Stimulated activated naive CD8-positive, alpha-beta T cell treated with anti-CD3 and anti-CD28 coated beads, Interleukin-15, Interleukin-2, amounts not matched to agents 100 ng/mL and 50 ng/mL, for 24 hours (primary cell): ENCODE data around the gene HAT1.

Experiments
- H3K27ac Mint-ChIP-seq: one replicate; pipeline ENCODE4 v1.8.0; 2021; ENCODE audit warnings: mild to moderate bottlenecking, mixed read lengths
- H3K27me3 Mint-ChIP-seq: one replicate; pipeline ENCODE4 v1.8.0; 2021; ENCODE audit warnings: mixed read lengths
- H3K36me3 Mint-ChIP-seq: one replicate; pipeline ENCODE4 v1.8.0; 2021; ENCODE audit warnings: low read depth, mixed read lengths
- H3K4me1 Mint-ChIP-seq: one replicate; pipeline ENCODE4 v1.8.0; 2021; ENCODE audit warnings: low read depth, mixed read lengths
- H3K4me3 Mint-ChIP-seq: one replicate; pipeline ENCODE4 v1.8.0; 2021; ENCODE audit warnings: mild to moderate bottlenecking, mixed read lengths
- H3K9me3 Mint-ChIP-seq: one replicate; pipeline ENCODE4 v1.8.0; 2021; ENCODE audit warnings: mixed read lengths

The HAT1 gene

GRCh38 chr2:171922230-171923022, at the start of gene HAT1:
Gene HAT1 (plus strand): TSS chr2:171922461. CDS start chr2:171922501, 40 bp downstream.
- Mint-ChIP-seq H3K9me3 (no peaks in the 10 kb centered on the region), H3K4me1 (peaks cover 45% of the 10 kb centered on the region), H3K4me3 (peak within 1 kb of the TSS; percentile 99), H3K27ac (peak within 1 kb of the TSS; percentile 97), H3K36me3 (peaks cover 23% of the 10 kb centered on the region), H3K27me3 (no peaks in the 10 kb centered on the region)

- Mint-ChIP-seq H3K4me3 (no peak overlapping the region), H3K27me3 (no peaks in the 10 kb centered on the region), H3K36me3 (peaks cover 43% of the 10 kb centered on the region), H3K4me1 (peaks cover 20% of the 10 kb centered on the region), H3K9me3 (peaks cover 3% of the 10 kb centered on the region), H3K27ac (no peak overlapping the region)
These were observed 47.7 kb upstream of the HAT1 start for GRCh38 chr2:171874517-171874916.

GRCh38 chr2:171874963-171875362, 47.3 kb upstream of the HAT1 start:
- Mint-ChIP-seq H3K27me3 (no peaks in the 10 kb centered on the region), H3K4me3 (no peak overlapping the region), H3K27ac (no peak overlapping the region), H3K36me3 (peaks cover 41% of the 10 kb centered on the region), H3K9me3 (peaks cover 3% of the 10 kb centered on the region), H3K4me1 (peaks cover 23% of the 10 kb centered on the region)

- peaks cover 3% of the 10 kb centered on the region for H3K9me3 Mint-ChIP-seq
- peaks cover 25% of the 10 kb centered on the region for H3K36me3 Mint-ChIP-seq
- no peak overlapping the region for H3K4me3 Mint-ChIP-seq
- H3K27me3 Mint-ChIP-seq = no peaks in the 10 kb centered on the region
- no peak overlapping the region for H3K27ac Mint-ChIP-seq
- peaks cover 43% of the 10 kb centered on the region for H3K4me1 Mint-ChIP-seq
These were observed 43.7 kb upstream of the HAT1 start for GRCh38 chr2:171878481-171878993.

GRCh38 chr2:171879865-171880264, 42.4 kb upstream of the HAT1 start:
- peaks cover 46% of the 10 kb centered on the region for H3K4me1 Mint-ChIP-seq
- H3K27ac Mint-ChIP-seq = no peak overlapping the region
- no peak overlapping the region for H3K4me3 Mint-ChIP-seq
- peaks cover 3% of the 10 kb centered on the region for H3K9me3 Mint-ChIP-seq
- H3K36me3 Mint-ChIP-seq = peaks cover 18% of the 10 kb centered on the region
- no peaks in the 10 kb centered on the region for H3K27me3 Mint-ChIP-seq

GRCh38 chr2:171880774-171881173, 41.5 kb upstream of the HAT1 start:
- Mint-ChIP-seq H3K27ac (no peak overlapping the region), H3K4me3 (no peak overlapping the region), H3K9me3 (no peaks in the 10 kb centered on the region), H3K27me3 (no peaks in the 10 kb centered on the region), H3K36me3 (peaks cover 13% of the 10 kb centered on the region), H3K4me1 (peaks cover 47% of the 10 kb centered on the region)

- H3K27me3 Mint-ChIP-seq = no peaks in the 10 kb centered on the region
- H3K4me1 Mint-ChIP-seq = peaks cover 44% of the 10 kb centered on the region
- H3K4me3 Mint-ChIP-seq = no peak overlapping the region
- peak overlapping the region; percentile 43 for H3K27ac Mint-ChIP-seq
- H3K36me3 Mint-ChIP-seq = peaks cover 14% of the 10 kb centered on the region
- H3K9me3 Mint-ChIP-seq = no peaks in the 10 kb centered on the region
These were observed 40.0 kb upstream of the HAT1 start for GRCh38 chr2:171882089-171882769.

- Mint-ChIP-seq H3K4me3 (no peak overlapping the region), H3K27ac (no peak overlapping the region), H3K36me3 (peaks cover 23% of the 10 kb centered on the region), H3K9me3 (no peaks in the 10 kb centered on the region), H3K4me1 (peaks cover 38% of the 10 kb centered on the region), H3K27me3 (no peaks in the 10 kb centered on the region)
These were observed 38.9 kb upstream of the HAT1 start for GRCh38 chr2:171883275-171883893.

GRCh38 chr2:171889333-171889732, 32.9 kb upstream of the HAT1 start:
- H3K4me1 Mint-ChIP-seq = peaks cover 34% of the 10 kb centered on the region
- H3K27ac Mint-ChIP-seq = no peak overlapping the region
- H3K27me3 Mint-ChIP-seq = no peaks in the 10 kb centered on the region
- no peaks in the 10 kb centered on the region for H3K9me3 Mint-ChIP-seq
- no peak overlapping the region for H3K4me3 Mint-ChIP-seq
- H3K36me3 Mint-ChIP-seq = peaks cover 45% of the 10 kb centered on the region

- Mint-ChIP-seq H3K27me3 (no peaks in the 10 kb centered on the region), H3K4me1 (peaks cover 38% of the 10 kb centered on the region), H3K36me3 (peaks cover 45% of the 10 kb centered on the region), H3K4me3 (no peak overlapping the region), H3K27ac (no peak overlapping the region), H3K9me3 (no peaks in the 10 kb centered on the region)
These were observed 32.5 kb upstream of the HAT1 start for GRCh38 chr2:171889808-171890207.

GRCh38 chr2:171893196-171893823, 29.0 kb upstream of the HAT1 start:
- peaks cover 29% of the 10 kb centered on the region for H3K36me3 Mint-ChIP-seq
- H3K4me3 Mint-ChIP-seq = peak overlapping the region; percentile 97
- peak overlapping the region; percentile 92 for H3K27ac Mint-ChIP-seq
- no peaks in the 10 kb centered on the region for H3K27me3 Mint-ChIP-seq
- peaks cover 36% of the 10 kb centered on the region for H3K4me1 Mint-ChIP-seq
- no peaks in the 10 kb centered on the region for H3K9me3 Mint-ChIP-seq

- Mint-ChIP-seq H3K27me3 (no peaks in the 10 kb centered on the region), H3K9me3 (no peaks in the 10 kb centered on the region), H3K4me3 (peak within 1 kb of the TSS; percentile 97), H3K36me3 (peaks cover 26% of the 10 kb centered on the region), H3K4me1 (peaks cover 36% of the 10 kb centered on the region), H3K27ac (peak within 1 kb of the TSS; percentile 92)
These were observed 28.2 kb upstream of the HAT1 start, which contains the start of gene SLC25A12 for GRCh38 chr2:171893824-171894611. Gene SLC25A12 (minus strand): TSS chr2:171894244. CDS start chr2:171894214, 30 bp downstream.

- Mint-ChIP-seq H3K4me3 (peak overlapping the region; percentile 97), H3K4me1 (peaks cover 36% of the 10 kb centered on the region), H3K36me3 (peaks cover 22% of the 10 kb centered on the region), H3K27ac (peak overlapping the region; percentile 54), H3K9me3 (no peaks in the 10 kb centered on the region), H3K27me3 (no peaks in the 10 kb centered on the region)
These were observed 27.7 kb upstream of the HAT1 start for GRCh38 chr2:171894612-171894947.

GRCh38 chr2:171895786-171896185, 26.5 kb upstream of the HAT1 start:
- peaks cover 11% of the 10 kb centered on the region for H3K36me3 Mint-ChIP-seq
- peaks cover 32% of the 10 kb centered on the region for H3K4me1 Mint-ChIP-seq
- no peak overlapping the region for H3K27ac Mint-ChIP-seq
- no peaks in the 10 kb centered on the region for H3K27me3 Mint-ChIP-seq
- no peaks in the 10 kb centered on the region for H3K9me3 Mint-ChIP-seq
- no peak overlapping the region for H3K4me3 Mint-ChIP-seq
